ENCODE measurements around the gene LNX1. TPM values are rescaled to one million over a fixed set of nuclear protein-coding genes. Genes with fewer than 3 reads are reported as not detected.

Gene LNX1
- total RNA-seq, 4 donors from 2014 or later = 11.9 to 66.5 (median 41.3) TPM

DNA sequence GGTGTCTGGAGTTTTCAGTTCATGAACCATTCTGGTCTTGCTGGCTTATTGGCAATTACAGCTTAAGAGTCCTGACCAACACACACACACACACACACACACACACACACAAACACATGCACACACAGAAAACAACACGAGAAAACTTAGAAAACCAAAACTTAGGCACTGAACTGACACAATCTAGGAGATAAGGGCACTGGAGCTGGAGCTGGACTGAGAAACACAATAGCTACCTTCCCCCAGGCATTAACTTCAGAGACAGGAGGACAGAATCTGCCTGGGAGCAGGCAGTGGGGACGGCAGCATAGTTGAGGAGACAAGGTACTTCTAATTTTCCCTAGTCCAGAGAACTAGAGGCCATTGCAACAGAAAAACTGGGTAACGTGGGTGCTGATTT lies 62.3 kb downstream of the LNX1 start:
- TF ChIP-seq, protein P1, sequence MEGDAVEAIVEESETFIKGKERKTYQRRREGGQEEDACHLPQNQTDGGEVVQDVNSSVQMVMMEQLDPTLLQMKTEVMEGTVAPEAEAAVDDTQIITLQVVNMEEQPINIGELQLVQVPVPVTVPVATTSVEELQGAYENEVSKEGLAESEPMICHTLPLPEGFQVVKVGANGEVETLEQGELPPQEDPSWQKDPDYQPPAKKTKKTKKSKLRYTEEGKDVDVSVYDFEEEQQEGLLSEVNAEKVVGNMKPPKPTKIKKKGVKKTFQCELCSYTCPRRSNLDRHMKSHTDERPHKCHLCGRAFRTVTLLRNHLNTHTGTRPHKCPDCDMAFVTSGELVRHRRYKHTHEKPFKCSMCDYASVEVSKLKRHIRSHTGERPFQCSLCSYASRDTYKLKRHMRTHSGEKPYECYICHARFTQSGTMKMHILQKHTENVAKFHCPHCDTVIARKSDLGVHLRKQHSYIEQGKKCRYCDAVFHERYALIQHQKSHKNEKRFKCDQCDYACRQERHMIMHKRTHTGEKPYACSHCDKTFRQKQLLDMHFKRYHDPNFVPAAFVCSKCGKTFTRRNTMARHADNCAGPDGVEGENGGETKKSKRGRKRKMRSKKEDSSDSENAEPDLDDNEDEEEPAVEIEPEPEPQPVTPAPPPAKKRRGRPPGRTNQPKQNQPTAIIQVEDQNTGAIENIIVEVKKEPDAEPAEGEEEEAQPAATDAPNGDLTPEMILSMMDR (IDR thresholded peaks at IDR 0.05; ENCODE audit: low read depth) = no peak

GRCh38 chr4:53527930-53528329 lies 63.4 kb downstream of the LNX1 start:
- TF ChIP-seq, protein P1 (IDR thresholded peaks at IDR 0.05; ENCODE audit: low read depth) = no peak

GRCh38 chr4:53527326-53527725 lies 64.0 kb downstream of the LNX1 start:
- TF ChIP-seq, protein P1 (IDR thresholded peaks at IDR 0.05; ENCODE audit: low read depth) = no peak

GRCh38 chr4:53522334-53522733 lies 69.0 kb downstream of the LNX1 start:
- TF ChIP-seq, protein P1 (IDR thresholded peaks at IDR 0.05; ENCODE audit: low read depth) = no peak

- TF ChIP-seq, protein P1 (IDR thresholded peaks at IDR 0.05; ENCODE audit: low read depth) = no peak
Measured at GRCh38 chr4:53520116-53520515, 71.2 kb downstream of the LNX1 start.

DNA sequence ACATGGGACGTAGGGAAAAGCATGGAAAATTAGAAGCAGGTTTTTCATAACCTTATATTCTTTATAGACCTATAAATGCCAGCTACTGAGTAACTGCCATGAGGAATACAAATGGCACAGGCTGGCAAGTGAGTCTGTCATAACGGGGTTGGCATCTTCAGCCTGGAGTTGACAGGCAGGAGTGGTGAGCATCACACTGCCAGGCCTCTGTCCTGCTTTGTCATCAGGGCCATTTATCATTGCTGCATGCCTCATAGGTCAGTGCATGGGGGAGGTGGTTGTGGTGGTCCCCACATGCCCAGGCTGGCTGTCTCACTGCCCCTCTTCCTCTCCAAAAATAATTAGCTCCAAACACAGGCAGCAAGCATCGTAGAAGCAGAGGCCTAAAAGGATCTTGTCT lies 72.5 kb downstream of the LNX1 start:
- TF ChIP-seq, protein P1 (IDR thresholded peaks at IDR 0.05; ENCODE audit: low read depth) = no peak

DNA sequence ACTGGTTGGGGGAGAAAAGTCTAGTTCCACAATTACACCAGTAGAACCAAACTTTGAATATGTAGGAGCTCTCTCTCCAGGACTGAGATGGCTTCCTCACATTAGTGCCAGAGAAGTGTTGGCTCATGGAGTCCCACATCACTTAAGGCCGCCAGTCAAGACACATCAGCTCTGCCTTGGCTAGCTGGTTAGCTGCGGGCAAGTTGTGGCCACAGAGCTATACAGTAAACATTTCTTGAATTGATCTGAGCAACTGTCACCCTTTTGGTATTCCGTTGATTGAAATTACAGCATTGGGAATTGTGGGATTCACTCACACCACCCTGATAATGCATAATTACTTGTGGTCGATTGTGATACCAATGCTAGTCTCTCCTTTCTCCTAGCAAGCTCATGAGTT lies 76.2 kb downstream of the LNX1 start:
- TF ChIP-seq, protein P1 (IDR thresholded peaks at IDR 0.05; ENCODE audit: low read depth) = no peak
